Keratinocyte (primary cell): ENCODE data around the gene TPRN. TPM values are rescaled to one million over a fixed set of nuclear protein-coding genes. Genes with fewer than 3 reads are reported as not detected.
A peak's percentile ranks its signal among the peaks of the same experiment; 100 is the strongest.

ENCODE experiments used
- DNase-seq: peaks from one replicate; pipeline ENCODE4 v3.0.0-alpha.2; 2011; ENCODE audit warnings: low read depth, missing footprints, low spot score
- FAIRE-seq: peaks from 2 replicates; lab custom pipeline; 2011; peaks lifted over from hg19 to GRCh38; lab: Jason Lieb, UNC
- H2AFZ ChIP-seq: 2 replicates; pipeline ENCODE4 v1.6.0; 2012; ENCODE audit warnings: low read length, control low read depth, inconsistent platforms; ENCODE audit not compliant: control insufficient read depth
- H3K27ac ChIP-seq: 2 replicates; pipeline ENCODE4 v1.5.1; 2011; ENCODE audit warnings: low read length; ENCODE audit not compliant: control insufficient read depth, insufficient read depth
- H3K27me3 ChIP-seq: 3 replicates; pipeline ENCODE4 v1.6.0; 2011; ENCODE audit warnings: low read length; ENCODE audit not compliant: control insufficient read depth, insufficient read depth; ENCODE audit errors: extremely low read depth
- H3K36me3 ChIP-seq, 2 experiments: 2 replicates in 1 of 2; 3 replicates in 1 of 2; pipeline ENCODE4 v1.5.1; 2011; ENCODE audit warnings: low read length in 2 of 2, mild to moderate bottlenecking in 1 of 2; ENCODE audit not compliant: control insufficient read depth in 2 of 2, insufficient read depth in 2 of 2; ENCODE audit errors: extremely low read depth in 1 of 2
- H3K4me1 ChIP-seq: 3 replicates; pipeline ENCODE4 v1.5.1; 2011; ENCODE audit warnings: low read length; ENCODE audit not compliant: control insufficient read depth, insufficient read depth; ENCODE audit errors: extremely low read depth
- H3K4me2 ChIP-seq: 3 replicates; pipeline ENCODE4 v1.6.0; 2011; ENCODE audit warnings: low read depth, low read length; ENCODE audit not compliant: control insufficient read depth, insufficient read depth; ENCODE audit errors: extremely low read depth
- H3K4me3 ChIP-seq, 3 experiments: fragments of 200-600 bp in 1 of 3; sonication (generic) in 1 of 3; 2 replicates in 2 of 3; 3 replicates in 1 of 3; pipeline ENCODE4 v1.5.1; 2011 to 2016; ENCODE audit warnings: low read length in 3 of 3, mild to moderate bottlenecking in 3 of 3, control low read depth in 2 of 3, inconsistent platforms in 1 of 3, low read depth in 1 of 3, mixed read lengths in 1 of 3, mixed run types in 1 of 3, moderate library complexity in 1 of 3; ENCODE audit not compliant: control insufficient read depth in 2 of 3, insufficient read depth in 2 of 3; ENCODE audit errors: extremely low read depth in 1 of 3
- H3K79me2 ChIP-seq: 2 replicates; pipeline ENCODE4 v1.6.0; 2012; ENCODE audit warnings: low read length; ENCODE audit not compliant: control insufficient read depth, insufficient read depth
- H3K9ac ChIP-seq: 3 replicates; pipeline ENCODE4 v1.6.0; 2011; ENCODE audit warnings: low read length; ENCODE audit not compliant: control insufficient read depth, insufficient read depth; ENCODE audit errors: extremely low read depth
- H3K9me1 ChIP-seq: 3 replicates; pipeline ENCODE4 v1.6.0; 2011; ENCODE audit warnings: low read length; ENCODE audit not compliant: control insufficient read depth, insufficient read depth; ENCODE audit errors: extremely low read depth
- H3K9me3 ChIP-seq: 2 replicates; pipeline ENCODE4 v1.5.1; 2012; ENCODE audit warnings: low read depth, low read length; ENCODE audit not compliant: control insufficient read depth
- H4K20me1 ChIP-seq: 3 replicates; pipeline ENCODE4 v1.6.0; 2011; ENCODE audit warnings: low read length; ENCODE audit not compliant: control insufficient read depth, insufficient read depth; ENCODE audit errors: extremely low read depth
- CTCF ChIP-seq, 3 experiments: IDR thresholded peaks in 1 of 3; conservative IDR thresholded peaks in 1 of 3; optimal IDR thresholded peaks in 1 of 3; 2 replicates in 2 of 3; 3 replicates in 1 of 3; pipeline versions ENCODE3 to v1.5.1; 2011; ENCODE audit warnings: low read length in 3 of 3, mild to moderate bottlenecking in 3 of 3, moderate library complexity in 2 of 3, control low read depth in 1 of 3, inconsistent platforms in 1 of 3; ENCODE audit not compliant: insufficient read depth in 2 of 3; ENCODE audit errors: extremely low read depth in 1 of 3
- EZH2 ChIP-seq: IDR thresholded peaks from one replicate; pipeline ENCODE4 v1.6.1; 2012; ENCODE audit warnings: inconsistent platforms, mild to moderate bottlenecking, low read length, moderate library complexity
- dilution Hi-C: fragments of 300-500 bp; cut with MboI; formaldehyde crosslinking; loops from one replicate; pipeline ENCODE4 v1.7.0; 2020; ENCODE audit warnings: low sequenced_read_pairs; ENCODE audit not compliant: extremely low pct_ligation_motif_present
- polyA plus RNA-seq, 5 experiments: library from polyadenylated mRNA; depleted of rRNA in 3 of 5; stranded (reverse) in 3 of 5; stranded (forward) in 1 of 5; unstranded in 1 of 5; fragments of >200 nt; gene quantifications; 1 replicate in 1 of 5; 2 replicates in 3 of 5; 3 replicates in 1 of 5; pipeline versions ENCODE4 v1.2.1 to v1.2.3, GENCODE V29; 2011 to 2012; ENCODE audit warnings: missing spikeins in 2 of 5, low read depth in 1 of 5, low replicate concordance in 1 of 5

TPRN gene
- polyA plus RNA-seq, 1 donor (not counting 4 experiments of a cell fraction or from before 2014, with no cell fraction given), result 1.1 TPM

GRCh38 chr9:137162505-137163364, 37.8 kb downstream of the TPRN start:
- Histone ChIP-seq H3K79me2 (no peaks in the 10 kb centered on the region), H3K4me2 (peak overlapping the region; percentile 49), H3K27ac (no peak overlapping the region), H3K9me1 (no peaks in the 10 kb centered on the region), H3K9me3 (no peaks in the 10 kb centered on the region), H2AFZ (peak overlapping the region; percentile 68), H3K4me3 (peak overlapping the region in 2 of 3 experiments; percentile 34 to 38), H3K27me3 (peaks cover 85% of the 10 kb centered on the region), H3K4me1 (no peaks in the 10 kb centered on the region), H4K20me1 (no peaks in the 10 kb centered on the region), H3K9ac (no peak overlapping the region), H3K36me3 (no peaks in the 10 kb centered on the region)
- DNase-seq, result no peak
- TF ChIP-seq CTCF (optimal IDR thresholded peaks at IDR 0.05 in 1 of 3, IDR thresholded peaks at IDR 0.05 in 1 of 3, conservative IDR thresholded peaks at IDR 0.05 in 1 of 3; ENCODE audit: extremely low read depth in 1 of 3, insufficient read depth in 2 of 3, low read length in 3 of 3) (peak in 1 of 3 experiments; percentile 30), EZH2 (peak; percentile 72)
- FAIRE-seq, result no peak
- dilution Hi-C loops, result no loop called here

- FAIRE-seq (no peak), DNase-seq (no peak)
- H2AFZ ChIP-seq, result no peak overlapping the region
- H3K9me3 ChIP-seq, result no peaks in the 10 kb centered on the region
- H3K79me2 ChIP-seq, result no peaks in the 10 kb centered on the region
- dilution Hi-C loops, result no loop called here
- no peak overlapping the region for H3K4me3 ChIP-seq
- no peak overlapping the region for H3K9ac ChIP-seq
- H3K9me1 ChIP-seq, result no peaks in the 10 kb centered on the region
- H3K36me3 ChIP-seq, result no peaks in the 10 kb centered on the region
- TF ChIP-seq EZH2 (peak; percentile 55), CTCF (optimal IDR thresholded peaks at IDR 0.05 in 1 of 3, IDR thresholded peaks at IDR 0.05 in 1 of 3, conservative IDR thresholded peaks at IDR 0.05 in 1 of 3; ENCODE audit: extremely low read depth in 1 of 3, insufficient read depth in 2 of 3, low read length in 3 of 3) (no peak)
- no peaks in the 10 kb centered on the region for H3K4me1 ChIP-seq
- H4K20me1 ChIP-seq, result no peaks in the 10 kb centered on the region
- H3K27ac ChIP-seq, result no peak overlapping the region
- H3K4me2 ChIP-seq, result no peak overlapping the region
- H3K27me3 ChIP-seq, result peaks cover 82% of the 10 kb centered on the region
Measured at GRCh38 chr9:137161558-137162486, 38.7 kb downstream of the TPRN start.
